K562 treated with DMSO at 1 percent for 48 hours (cell line): ENCODE data around the gene GPR50. TPM values are rescaled to one million over a fixed set of nuclear protein-coding genes. Genes with fewer than 3 reads are reported as not detected.

Experiments used
- total RNA-seq: library from RNA; unstranded; fragments of 300-600 nt; gene quantifications from 2 replicates; pipeline ENCODE4 v1.2.3, GENCODE V29; 2022; ENCODE audit warnings: low replicate concordance; ENCODE audit errors: extremely low read depth

GPR50 gene
- not detected in 2 replicates for total RNA-seq

GRCh38 chrX:151176231-151176750, at the start of gene GPR50:
Gene GPR50, plus strand, starts transcription at chrX:151176584. Its CDS starts 138 bp downstream, at chrX:151176722.

Other genes with a start within 250 kb of the GPR50 start
- gene HMGB3, start 193.2 kb upstream of the GPR50 start, total RNA-seq: not detected in 2 replicates
- gene VMA21, start 220.6 kb downstream of the GPR50 start, total RNA-seq: not detected in 2 replicates